Left lung (tissue), 10 donors: ENCODE results near the gene MZF1. TPM values are rescaled to one million over a fixed set of nuclear protein-coding genes. Genes with fewer than 3 reads are reported as not detected.

Experiments
- ATAC-seq: fragments of 200-7000 bp; cut with Tn5 transposase; one replicate; pipeline ENCODE4 v1.9.1; 2020; ENCODE audit warnings: moderate library complexity
- DNase-seq, 4 donors: peaks; one replicate each; pipeline ENCODE4 v3.0.0-alpha.2; 2013 to 2020
- H3K27ac ChIP-seq, 2 donors: fragments of 200-600 bp; sonication (generic) in 1 of 2; one replicate each; pipeline versions ENCODE4 v1.5.0 to v1.8.0; 2020 to 2021
- H3K27me3 ChIP-seq, 2 donors: fragments of 200-600 bp; sonication (generic) in 1 of 2; one replicate each; pipeline versions ENCODE4 v1.5.0 to v1.8.0; 2020 to 2021
- H3K36me3 ChIP-seq, 2 donors: fragments of 200-600 bp; sonication (generic) in 1 of 2; one replicate each; pipeline versions ENCODE4 v1.5.0 to v1.8.0; 2020 to 2021
- H3K4me1 ChIP-seq, 2 donors: fragments of 200-600 bp; one replicate each; pipeline ENCODE4 v1.8.0; 2021
- H3K4me3 ChIP-seq, 2 donors: fragments of 200-600 bp; sonication (generic) in 1 of 2; one replicate each; pipeline versions ENCODE4 v1.5.0 to v1.8.0; 2020 to 2021; ENCODE audit warnings: mild to moderate bottlenecking in 1 of 2
- H3K9me3 ChIP-seq, 2 donors: fragments of 200-600 bp; sonication (generic) in 1 of 2; one replicate each; pipeline versions ENCODE4 v1.5.0 to v1.8.0; 2020 to 2021
- CTCF ChIP-seq, 2 donors: fragments of 200-600 bp; sonication (generic) in 1 of 2; IDR thresholded peaks; one replicate each; pipeline versions ENCODE4 v1.5.0 to v1.8.0; 2021; ENCODE audit warnings: antibody characterized with exemption in 2 of 2
- intact Hi-C, 2 donors: fragments of 100-400 bp; cut with DNase I; formaldehyde crosslinking; loops; one replicate each; pipeline versions ENCODE4 v1.11.2 to v1.14.2; 2022
- polyA plus RNA-seq, 6 donors: library from polyadenylated mRNA; unstranded; fragments of 120-200 nt; gene quantifications; one replicate each; pipeline ENCODE4 v1.2.1, GENCODE V29; 2013; ENCODE audit not compliant: insufficient read length in 6 of 6
- total RNA-seq, 2 donors: library from RNA; stranded (reverse); fragmentation: NEBNext Ultra II Directional; extraction: Animal tissue kit (Norgen Biotek cat#: 25700); gene quantifications; one replicate each; pipeline ENCODE4 v1.2.1, GENCODE V29; 2021
- donor health status: DM: no; HTN: yes; CAD: no.
- donor health status: DM: no; HTN: no; CAD: no.

Gene MZF1
- total and polyA plus RNA-seq, 8 donors = 29.1 to 58.0 (median 36.4) TPM

DNA sequence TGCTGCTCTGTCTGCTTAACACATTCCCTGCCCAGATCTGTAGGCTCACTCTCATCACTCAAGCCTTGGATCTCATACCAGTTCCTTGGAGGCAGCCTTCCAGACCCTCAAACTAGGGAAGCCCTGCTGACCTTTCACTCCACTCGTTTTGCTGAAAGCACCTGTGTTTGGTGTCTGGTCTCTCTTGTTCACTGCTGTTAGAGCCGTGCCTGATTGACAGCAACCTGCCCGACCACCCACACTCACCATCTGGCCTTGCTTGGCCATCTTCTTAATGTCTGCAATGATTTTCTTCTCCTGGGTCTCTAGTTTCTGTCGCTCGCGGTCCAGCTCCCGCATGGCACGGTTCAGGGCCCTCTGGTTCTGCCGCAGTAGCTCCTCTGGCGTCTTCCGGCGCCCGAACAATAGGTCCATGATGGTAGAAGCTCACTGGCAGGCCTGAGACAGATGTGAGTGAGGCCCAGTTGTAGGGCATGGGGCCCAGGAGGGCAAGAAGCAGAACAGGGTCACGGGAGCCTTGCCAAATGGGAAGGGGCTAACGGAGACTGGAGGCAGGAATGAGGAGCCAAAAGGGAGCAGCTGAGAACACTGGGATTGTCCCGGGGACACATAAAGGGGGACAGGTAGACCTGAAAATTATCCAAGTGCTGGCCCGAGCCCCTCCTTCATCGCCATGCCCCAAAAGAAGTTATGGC, 19.2 kb downstream of the MZF1 start:
- H3K27ac ChIP-seq = peak overlapping the region; percentile 91 to 96
- H3K27me3 ChIP-seq = no peaks in the 10 kb centered on the region
- ATAC-seq (no peak), DNase-seq (no peak)
- intact Hi-C loops = no loop called here
- peaks cover 24 to 43% of the 10 kb centered on the region in 2 donors for H3K4me1 ChIP-seq
- no peaks in the 10 kb centered on the region for H3K9me3 ChIP-seq
- peaks cover 0 to 69% of the 10 kb centered on the region in 2 donors for H3K36me3 ChIP-seq
- peak overlapping the region; percentile 76 to 82 for H3K4me3 ChIP-seq
- no peak for TF ChIP-seq CTCF (IDR thresholded peaks at IDR 0.05)

- DNase-seq (no peak), ATAC-seq (no peak)
- Histone ChIP-seq H3K4me3 (no peak overlapping the region), H3K27ac (no peak overlapping the region), H3K4me1 (peaks cover 24 to 43% of the 10 kb centered on the region in 2 donors), H3K36me3 (peaks cover 0 to 82% of the 10 kb centered on the region in 2 donors), H3K27me3 (no peaks in the 10 kb centered on the region), H3K9me3 (no peaks in the 10 kb centered on the region)
- TF ChIP-seq CTCF (IDR thresholded peaks at IDR 0.05) = no peak
- intact Hi-C loops = no loop called here
Observed at GRCh38 chr19:58552655-58553054, 20.5 kb downstream of the MZF1 start.

DNA sequence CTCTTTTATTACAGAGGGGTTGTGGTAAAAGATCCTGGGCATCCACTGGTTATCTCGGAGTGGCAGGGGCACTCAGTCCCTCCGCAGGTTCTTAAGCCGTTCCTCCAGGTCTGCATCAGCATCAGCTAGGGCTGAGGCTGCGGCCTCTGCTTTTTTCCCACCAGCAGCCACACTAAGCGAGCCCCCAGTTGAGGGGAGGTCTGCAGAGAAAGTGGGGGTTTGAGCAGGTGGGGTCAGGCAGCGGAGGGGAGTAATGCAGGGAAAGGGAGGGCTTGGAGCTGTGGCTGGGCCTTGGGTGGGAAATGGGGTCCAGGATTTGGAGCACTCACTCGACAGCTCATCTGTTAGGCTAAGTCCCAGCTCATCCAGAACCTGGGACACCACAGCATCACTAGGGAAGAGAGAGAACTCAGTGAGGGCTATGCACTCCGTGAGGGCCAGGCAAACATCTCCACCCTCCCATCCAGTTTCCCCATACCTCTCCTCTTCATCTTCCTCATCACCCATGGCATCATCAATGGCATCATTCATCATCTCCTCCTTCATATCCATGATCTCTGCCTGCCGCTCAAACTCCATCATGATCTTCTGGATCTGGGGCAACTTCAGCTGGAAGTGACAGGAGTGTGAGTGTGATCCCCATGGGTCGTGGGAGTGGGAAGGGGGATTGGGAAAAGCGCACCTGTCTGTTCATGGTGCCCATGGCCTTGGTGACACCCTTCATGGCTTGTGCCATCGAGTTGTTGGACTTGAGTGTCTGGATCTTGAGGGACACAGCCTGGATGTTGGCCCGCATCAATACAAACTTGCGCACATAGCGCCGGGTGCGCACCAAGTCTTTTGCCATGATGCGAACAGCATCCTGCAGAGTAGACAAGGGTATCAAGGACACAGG, 21.3 kb downstream of the MZF1 start:
- intact Hi-C loops = no loop called here
- Histone ChIP-seq H3K9me3 (no peaks in the 10 kb centered on the region), H3K4me1 (peaks cover 18 to 44% of the 10 kb centered on the region in 2 donors), H3K36me3 (peaks cover 0 to 84% of the 10 kb centered on the region in 2 donors), H3K27ac (no peak overlapping the region), H3K27me3 (no peaks in the 10 kb centered on the region), H3K4me3 (no peak overlapping the region)
- ATAC-seq = no peak
- no peak for TF ChIP-seq CTCF (IDR thresholded peaks at IDR 0.05)
- no peak for DNase-seq

- no peak for TF ChIP-seq CTCF (IDR thresholded peaks at IDR 0.05)
- no peaks in the 10 kb centered on the region for H3K27me3 ChIP-seq
- H3K4me3 ChIP-seq = no peak overlapping the region
- DNase-seq = no peak
- H3K9me3 ChIP-seq = no peaks in the 10 kb centered on the region
- H3K27ac ChIP-seq = no peak overlapping the region
- peaks cover 23 to 44% of the 10 kb centered on the region in 2 donors for H3K4me1 ChIP-seq
- no peak for ATAC-seq
- intact Hi-C loops = no loop called here
- H3K36me3 ChIP-seq = peaks cover 0 to 83% of the 10 kb centered on the region in 2 donors
Observed at GRCh38 chr19:58551123-58551497, 22.0 kb downstream of the MZF1 start.
